Mesendoderm (in vitro differentiated cells): Measurements from ENCODE around the gene DMRT2.

ENCODE experiments used
- DNase-seq: peaks from one replicate; pipeline ENCODE4 v3.0.0; 2013
- H2AK5ac ChIP-seq: 2 replicates; pipeline ENCODE4 v1.6.1; 2013; ENCODE audit warnings: low read length, inconsistent platforms
- H2BK120ac ChIP-seq: 2 replicates; pipeline ENCODE4 v1.6.1; 2013; ENCODE audit warnings: low read depth, mild to moderate bottlenecking, low read length, moderate library complexity, mixed read lengths
- H2BK15ac ChIP-seq: replicated peaks from 2 replicates; pipeline ENCODE4 v1.6.1; 2013; ENCODE audit warnings: low read depth, mild to moderate bottlenecking, moderate library complexity
- H2BK5ac ChIP-seq: 2 replicates; pipeline ENCODE4 v1.6.1; 2013; ENCODE audit warnings: low read length, inconsistent platforms
- H3K18ac ChIP-seq: 2 replicates; pipeline ENCODE4 v1.6.1; 2013; ENCODE audit warnings: mild to moderate bottlenecking, low read length, mixed read lengths
- H3K23ac ChIP-seq: one replicate; pipeline ENCODE4 v1.6.1; 2013; ENCODE audit warnings: low read length
- H3K27ac ChIP-seq: 2 replicates; pipeline ENCODE4 v1.5.1; 2013; ENCODE audit warnings: low read depth, mild to moderate bottlenecking, inconsistent platforms, low read length, moderate library complexity
- H3K27me3 ChIP-seq: 2 replicates; pipeline ENCODE4 v1.6.1; 2013; ENCODE audit warnings: low read length, control low read depth, mild to moderate bottlenecking, inconsistent platforms; ENCODE audit not compliant: insufficient read depth, poor library complexity
- H3K36me3 ChIP-seq: 2 replicates; pipeline ENCODE4 v1.6.1; 2013; ENCODE audit warnings: low read length, inconsistent platforms; ENCODE audit not compliant: control insufficient read depth, insufficient read depth
- H3K4ac ChIP-seq: one replicate; pipeline ENCODE4 v1.6.1; 2013; ENCODE audit warnings: low read depth, mild to moderate bottlenecking, low read length, moderate library complexity
- H3K4me1 ChIP-seq: 2 replicates; pipeline ENCODE4 v1.6.1; 2013; ENCODE audit warnings: low read depth, low read length, inconsistent platforms; ENCODE audit not compliant: control insufficient read depth
- H3K4me2 ChIP-seq: 2 replicates; pipeline ENCODE4 v1.6.1; 2013; ENCODE audit warnings: low read length
- H3K4me3 ChIP-seq: 2 replicates; pipeline ENCODE4 v1.5.1; 2013; ENCODE audit warnings: mild to moderate bottlenecking, low read length
- H3K56ac ChIP-seq: one replicate; pipeline ENCODE4 v1.6.1; 2013; ENCODE audit warnings: low read length
- H3K79me1 ChIP-seq: 2 replicates; pipeline ENCODE4 v1.6.1; 2013; ENCODE audit warnings: low read length, inconsistent platforms
- H3K79me2 ChIP-seq: 2 replicates; pipeline ENCODE4 v1.6.1; 2013; ENCODE audit warnings: mild to moderate bottlenecking, low read length; ENCODE audit not compliant: control insufficient read depth, insufficient read depth
- H3K9ac ChIP-seq: 2 replicates; pipeline ENCODE4 v1.6.1; 2013; ENCODE audit warnings: low read length, inconsistent platforms
- H4K5ac ChIP-seq: one replicate; pipeline ENCODE4 v1.6.1; 2013; ENCODE audit warnings: low read length
- H4K8ac ChIP-seq: one replicate; pipeline ENCODE4 v1.6.1; 2013; ENCODE audit warnings: low read depth, mild to moderate bottlenecking, control low read depth, low read length, moderate library complexity
- WGBS: extraction: QIAGEN DNeasy Blood & Tissue Kit; methylation state at CpG from one replicate; pipeline ENCODE4 v1.1.7; 2013; ENCODE audit warnings: low lambda C conversion rate, missing lambda C conversion rate; ENCODE audit not compliant: insufficient coverage; ENCODE audit errors: extremely low coverage; 5-methylcytosine and 5-hydroxymethylcytosine counted together

Gene DMRT2

GRCh38 chr9:1052365-1053281, 2.5 kb downstream of the DMRT2 start:
- no peaks in the 10 kb centered on the region for H3K79me2 ChIP-seq
- peaks cover 52% of the 10 kb centered on the region for H3K27me3 ChIP-seq
- H2AK5ac ChIP-seq: no peak overlapping the region

GRCh38 chr9:1053282-1053621, 3.1 kb downstream of the DMRT2 start:
- Histone ChIP-seq H3K27me3 (peaks cover 46% of the 10 kb centered on the region), H3K4me3 (no peak overlapping the region), H3K79me2 (no peaks in the 10 kb centered on the region), H3K36me3 (no peaks in the 10 kb centered on the region), H3K56ac (no peak overlapping the region), H3K4me2 (no peak overlapping the region), H2BK120ac (no peak overlapping the region), H3K4me1 (no peaks in the 10 kb centered on the region), H3K18ac (no peak overlapping the region), H3K23ac (no peak overlapping the region), H2AK5ac (no peak overlapping the region), H3K79me1 (no peaks in the 10 kb centered on the region), H4K5ac (no peak overlapping the region), H3K4ac (no peak overlapping the region), H2BK15ac (no peak overlapping the region), H3K9ac (no peak overlapping the region), H4K8ac (no peak overlapping the region), H3K27ac (no peak overlapping the region), H2BK5ac (no peak overlapping the region)
- WGBS: no CpG with 5 or more reads among the region's 9 CpGs
- no peak for DNase-seq

More at GRCh38 chr9:1052365-1053281, 2.5 kb downstream of the DMRT2 start:
- no peak overlapping the region for H3K27ac ChIP-seq
- H2BK5ac ChIP-seq: no peak overlapping the region
- no peak overlapping the region for H3K4ac ChIP-seq
- H3K36me3 ChIP-seq: no peaks in the 10 kb centered on the region
- H3K56ac ChIP-seq: no peak overlapping the region
- no peaks in the 10 kb centered on the region for H3K79me1 ChIP-seq
- no peak overlapping the region for H3K18ac ChIP-seq
- H3K4me3 ChIP-seq: no peak overlapping the region
- no CpG with 5 or more reads among the region's 41 CpGs for WGBS
- no peak overlapping the region for H4K8ac ChIP-seq
- no peak overlapping the region for H3K9ac ChIP-seq
- DNase-seq: no peak
- no peak overlapping the region for H2BK120ac ChIP-seq
- H3K4me1 ChIP-seq: no peaks in the 10 kb centered on the region
- no peak overlapping the region for H4K5ac ChIP-seq
- no peak overlapping the region for H2BK15ac ChIP-seq
- H3K23ac ChIP-seq: no peak overlapping the region
- H3K4me2 ChIP-seq: no peak overlapping the region

DNA sequence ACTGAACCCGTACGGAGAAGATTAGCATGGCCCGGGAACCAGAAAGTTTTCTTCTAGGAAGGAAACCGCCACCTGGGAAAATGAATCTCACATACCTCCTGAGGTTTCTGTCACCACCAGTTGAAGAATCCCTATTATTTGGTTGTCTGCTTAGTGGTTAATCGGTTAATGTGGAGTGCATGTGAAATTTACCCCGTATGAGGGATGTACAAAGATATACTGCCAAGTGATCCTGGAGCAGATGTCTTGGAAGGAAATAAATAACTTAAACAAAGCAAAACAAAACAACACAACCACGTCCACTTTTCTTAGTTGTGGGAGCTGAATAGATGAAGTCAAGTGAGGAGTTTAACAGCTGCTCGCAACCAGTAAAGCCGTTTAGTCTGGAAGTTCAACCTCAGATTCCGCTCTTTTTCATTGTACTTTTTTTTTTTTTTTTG, 3.8 kb downstream of the DMRT2 start:
- H3K4me2 ChIP-seq: no peak overlapping the region
- H3K56ac ChIP-seq: no peak overlapping the region
- H4K5ac ChIP-seq: no peak overlapping the region
- H3K36me3 ChIP-seq: no peaks in the 10 kb centered on the region
- H2BK120ac ChIP-seq: no peak overlapping the region
- H2BK15ac ChIP-seq: no peak overlapping the region
- H2AK5ac ChIP-seq: no peak overlapping the region
- H3K4me3 ChIP-seq: no peak overlapping the region
- no CpG with 5 or more reads among the region's 10 CpGs for WGBS
- no peaks in the 10 kb centered on the region for H3K4me1 ChIP-seq
- no peak overlapping the region for H3K27ac ChIP-seq
- no peak overlapping the region for H3K9ac ChIP-seq
- H3K4ac ChIP-seq: no peak overlapping the region
- H3K79me1 ChIP-seq: no peaks in the 10 kb centered on the region
- H4K8ac ChIP-seq: no peak overlapping the region
- peaks cover 39% of the 10 kb centered on the region for H3K27me3 ChIP-seq
- no peak overlapping the region for H3K18ac ChIP-seq
- no peak overlapping the region for H3K23ac ChIP-seq
- no peak overlapping the region for H2BK5ac ChIP-seq
- no peak for DNase-seq
- H3K79me2 ChIP-seq: no peaks in the 10 kb centered on the region

GRCh38 chr9:1055166-1055565, 5.0 kb downstream of the DMRT2 start:
- Histone ChIP-seq H3K4me1 (no peaks in the 10 kb centered on the region), H4K5ac (no peak overlapping the region), H2BK5ac (no peak overlapping the region), H3K56ac (no peak overlapping the region), H2AK5ac (no peak overlapping the region), H3K27ac (no peak overlapping the region), H3K79me1 (no peaks in the 10 kb centered on the region), H2BK120ac (no peak overlapping the region), H3K27me3 (peaks cover 33% of the 10 kb centered on the region), H3K36me3 (no peaks in the 10 kb centered on the region), H4K8ac (no peak overlapping the region), H2BK15ac (no peak overlapping the region), H3K4me2 (no peak overlapping the region), H3K4ac (no peak overlapping the region), H3K79me2 (no peaks in the 10 kb centered on the region), H3K18ac (no peak overlapping the region), H3K4me3 (no peak overlapping the region), H3K23ac (no peak overlapping the region), H3K9ac (no peak overlapping the region)
- DNase-seq: no peak
- WGBS: no CpG with 5 or more reads among the region's 5 CpGs

DNA sequence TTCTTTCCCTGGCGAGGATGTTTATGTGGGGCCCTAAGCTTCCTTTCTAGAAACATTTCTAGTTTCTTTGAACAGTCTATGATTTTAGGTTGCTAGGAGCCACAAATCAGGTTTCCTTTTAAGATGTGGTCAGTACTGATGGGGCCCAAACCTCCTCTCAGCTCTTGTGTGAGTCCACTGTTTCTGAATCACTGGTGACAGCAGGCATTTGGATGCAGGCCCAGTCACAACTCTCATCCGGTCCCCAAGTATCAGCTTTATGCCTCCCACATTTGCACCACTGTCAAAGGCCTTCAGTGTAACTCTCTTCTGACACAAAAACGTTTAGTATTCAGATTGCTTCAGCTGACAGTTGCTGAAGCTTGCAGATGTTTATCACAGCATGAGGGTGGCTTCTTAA, 7.8 kb downstream of the DMRT2 start:
- Histone ChIP-seq H3K27me3 (peaks cover 15% of the 10 kb centered on the region), H3K4ac (no peak overlapping the region), H3K27ac (no peak overlapping the region), H3K4me2 (no peak overlapping the region), H3K4me3 (no peak overlapping the region), H3K79me2 (no peaks in the 10 kb centered on the region), H3K36me3 (no peaks in the 10 kb centered on the region), H2BK15ac (no peak overlapping the region), H3K18ac (no peak overlapping the region), H2AK5ac (no peak overlapping the region), H4K5ac (no peak overlapping the region), H3K56ac (no peak overlapping the region), H4K8ac (no peak overlapping the region), H3K4me1 (no peaks in the 10 kb centered on the region), H3K9ac (no peak overlapping the region), H2BK5ac (no peak overlapping the region), H3K23ac (no peak overlapping the region), H2BK120ac (no peak overlapping the region), H3K79me1 (no peaks in the 10 kb centered on the region)
- no peak for DNase-seq
- no CpG with 5 or more reads among the region's 3 CpGs for WGBS
